ENCODE results near the gene SLC8A3.

Gene SLC8A3

DNA sequence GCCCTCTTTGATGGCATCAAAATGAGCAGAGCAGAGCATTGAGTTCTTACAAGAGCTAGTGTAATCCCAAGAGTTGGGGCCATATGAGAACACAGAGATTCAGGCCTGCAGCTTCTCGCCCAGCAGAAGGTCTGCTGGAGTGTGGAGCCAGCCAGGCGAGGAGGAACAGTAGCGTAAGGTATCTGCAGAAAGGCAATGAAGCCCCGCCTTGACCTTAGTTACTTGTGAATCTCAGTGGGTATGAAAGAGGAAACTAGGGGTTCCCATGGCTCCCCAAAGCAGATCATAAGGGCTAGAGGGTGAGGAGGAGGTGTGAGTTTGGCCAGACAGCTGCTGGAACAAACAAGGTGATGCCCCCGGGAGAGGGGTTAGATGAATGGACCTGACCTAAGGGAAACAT, 49.4 kb downstream of the SLC8A3 start:
- WGBS (ENCODE audit: extremely low coverage, insufficient coverage, insufficient read length), result no CpG with 5 or more reads among the region's 5 CpGs
- Histone ChIP-seq H2BK5ac (ENCODE audit: low read depth, low read length, poor library complexity) (no peak overlapping the region), H2AFZ (ENCODE audit: insufficient read depth, low read length, poor library complexity) (no peak overlapping the region), H3K14ac (ENCODE audit: low read length) (no peak overlapping the region), H3K4me1 (ENCODE audit: control insufficient read depth in 1 of 2, insufficient read depth in 2 of 2, low read length in 2 of 2) (no peaks in the 10 kb centered on the region), H4K91ac (ENCODE audit: low read depth, low read length) (no peak overlapping the region), H3K9me3 (ENCODE audit: insufficient read depth, low read depth, low read length) (no peaks in the 10 kb centered on the region), H3K4me2 (ENCODE audit: low read length) (no peak overlapping the region), H3K23ac (ENCODE audit: low read length) (no peak overlapping the region), H3K79me1 (ENCODE audit: low read length) (no peaks in the 10 kb centered on the region), H3K27ac (ENCODE audit: low read depth, low read length) (no peak overlapping the region), H3K4ac (ENCODE audit: low read depth, low read length) (no peak overlapping the region), H2BK120ac (ENCODE audit: insufficient read depth, low read length, poor library complexity) (no peak overlapping the region), H2AK5ac (ENCODE audit: low read length) (no peak overlapping the region), H3K4me3 (ENCODE audit: low read depth, low read length) (no peak overlapping the region), H4K8ac (ENCODE audit: low read depth, low read length) (no peak overlapping the region), H3K79me2 (ENCODE audit: control insufficient read depth, insufficient read depth, low read length, poor library complexity) (no peaks in the 10 kb centered on the region), H3K36me3 (ENCODE audit: control insufficient read depth in 1 of 2, insufficient read depth in 2 of 2, low read length in 2 of 2) (no peaks in the 10 kb centered on the region), H3K9ac (ENCODE audit: low read length) (no peak overlapping the region), H3K27me3 (ENCODE audit: insufficient read depth, low read length) (no peaks in the 10 kb centered on the region), H4K12ac (ENCODE audit: low read depth, low read length) (no peak overlapping the region), H3K18ac (ENCODE audit: low read length) (no peak overlapping the region), H2BK12ac (ENCODE audit: low read length) (no peak overlapping the region)
- DNase-seq, result no peak

DNA sequence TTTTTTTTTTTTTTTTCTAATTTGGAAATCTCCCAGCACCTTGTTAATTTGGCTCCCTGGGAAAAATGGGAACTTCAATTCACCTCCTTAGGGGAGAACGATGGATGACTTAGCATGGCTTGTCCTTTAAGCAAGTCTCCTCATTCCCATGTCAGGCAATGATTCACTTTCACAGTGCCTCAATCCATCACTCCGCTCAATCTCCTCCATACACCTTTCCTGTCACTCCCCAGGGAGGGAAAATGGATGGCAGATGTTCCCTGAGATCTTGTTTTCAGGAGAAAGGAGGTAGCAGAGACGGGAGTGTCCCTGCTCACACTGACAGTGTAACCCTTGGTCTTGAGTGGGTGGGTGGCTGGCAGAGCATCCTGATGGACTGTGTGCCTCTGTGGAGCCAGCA, 51.0 kb downstream of the SLC8A3 start:
- Histone ChIP-seq H3K9me3 (ENCODE audit: insufficient read depth, low read depth, low read length) (no peaks in the 10 kb centered on the region), H2BK5ac (ENCODE audit: low read depth, low read length, poor library complexity) (no peak overlapping the region), H2AFZ (ENCODE audit: insufficient read depth, low read length, poor library complexity) (no peak overlapping the region), H3K79me2 (ENCODE audit: control insufficient read depth, insufficient read depth, low read length, poor library complexity) (no peaks in the 10 kb centered on the region), H2BK120ac (ENCODE audit: insufficient read depth, low read length, poor library complexity) (no peak overlapping the region), H3K4ac (ENCODE audit: low read depth, low read length) (no peak overlapping the region), H3K4me2 (ENCODE audit: low read length) (no peak overlapping the region), H3K14ac (ENCODE audit: low read length) (no peak overlapping the region), H3K79me1 (ENCODE audit: low read length) (no peaks in the 10 kb centered on the region), H4K91ac (ENCODE audit: low read depth, low read length) (no peak overlapping the region), H3K27me3 (ENCODE audit: insufficient read depth, low read length) (no peaks in the 10 kb centered on the region), H4K8ac (ENCODE audit: low read depth, low read length) (no peak overlapping the region), H3K4me1 (ENCODE audit: control insufficient read depth in 1 of 2, insufficient read depth in 2 of 2, low read length in 2 of 2) (no peaks in the 10 kb centered on the region), H3K9ac (ENCODE audit: low read length) (no peak overlapping the region), H3K27ac (ENCODE audit: low read depth, low read length) (no peak overlapping the region), H4K12ac (ENCODE audit: low read depth, low read length) (no peak overlapping the region), H3K18ac (ENCODE audit: low read length) (no peak overlapping the region), H2BK12ac (ENCODE audit: low read length) (no peak overlapping the region), H3K36me3 (ENCODE audit: control insufficient read depth in 1 of 2, insufficient read depth in 2 of 2, low read length in 2 of 2) (no peaks in the 10 kb centered on the region), H3K4me3 (ENCODE audit: low read depth, low read length) (no peak overlapping the region), H2AK5ac (ENCODE audit: low read length) (no peak overlapping the region), H3K23ac (ENCODE audit: low read length) (no peak overlapping the region)
- no CpG with 5 or more reads among the region's 3 CpGs for WGBS (ENCODE audit: extremely low coverage, insufficient coverage, insufficient read length)
- DNase-seq, result no peak

- no peaks in the 10 kb centered on the region for H3K36me3 ChIP-seq (ENCODE audit: control insufficient read depth in 1 of 2, insufficient read depth in 2 of 2, low read length in 2 of 2)
- H4K12ac ChIP-seq (ENCODE audit: low read depth, low read length), result no peak overlapping the region
- H3K79me1 ChIP-seq (ENCODE audit: low read length), result no peaks in the 10 kb centered on the region
- H3K9ac ChIP-seq (ENCODE audit: low read length), result no peak overlapping the region
- no peaks in the 10 kb centered on the region for H3K27me3 ChIP-seq (ENCODE audit: insufficient read depth, low read length)
- H3K18ac ChIP-seq (ENCODE audit: low read length), result no peak overlapping the region
- H2AK5ac ChIP-seq (ENCODE audit: low read length), result no peak overlapping the region
- H3K4me2 ChIP-seq (ENCODE audit: low read length), result no peak overlapping the region
- H3K4ac ChIP-seq (ENCODE audit: low read depth, low read length), result no peak overlapping the region
- H3K4me1 ChIP-seq (ENCODE audit: control insufficient read depth in 1 of 2, insufficient read depth in 2 of 2, low read length in 2 of 2), result no peaks in the 10 kb centered on the region
- H4K8ac ChIP-seq (ENCODE audit: low read depth, low read length), result no peak overlapping the region
- H3K14ac ChIP-seq (ENCODE audit: low read length), result no peak overlapping the region
- WGBS (ENCODE audit: extremely low coverage, insufficient coverage, insufficient read length), result no CpG with 5 or more reads among the region's 2 CpGs
- no peak overlapping the region for H3K27ac ChIP-seq (ENCODE audit: low read depth, low read length)
- no peak overlapping the region for H4K91ac ChIP-seq (ENCODE audit: low read depth, low read length)
- no peak overlapping the region for H2BK12ac ChIP-seq (ENCODE audit: low read length)
- no peak for DNase-seq
- no peaks in the 10 kb centered on the region for H3K9me3 ChIP-seq (ENCODE audit: insufficient read depth, low read depth, low read length)
- no peak overlapping the region for H3K4me3 ChIP-seq (ENCODE audit: low read depth, low read length)
- no peak overlapping the region for H2AFZ ChIP-seq (ENCODE audit: insufficient read depth, low read length, poor library complexity)
- no peak overlapping the region for H2BK5ac ChIP-seq (ENCODE audit: low read depth, low read length, poor library complexity)
- no peaks in the 10 kb centered on the region for H3K79me2 ChIP-seq (ENCODE audit: control insufficient read depth, insufficient read depth, low read length, poor library complexity)
- H2BK120ac ChIP-seq (ENCODE audit: insufficient read depth, low read length, poor library complexity), result no peak overlapping the region
- no peak overlapping the region for H3K23ac ChIP-seq (ENCODE audit: low read length)
Observed at GRCh38 chr14:70133461-70133860, 55.3 kb downstream of the SLC8A3 start.

DNA sequence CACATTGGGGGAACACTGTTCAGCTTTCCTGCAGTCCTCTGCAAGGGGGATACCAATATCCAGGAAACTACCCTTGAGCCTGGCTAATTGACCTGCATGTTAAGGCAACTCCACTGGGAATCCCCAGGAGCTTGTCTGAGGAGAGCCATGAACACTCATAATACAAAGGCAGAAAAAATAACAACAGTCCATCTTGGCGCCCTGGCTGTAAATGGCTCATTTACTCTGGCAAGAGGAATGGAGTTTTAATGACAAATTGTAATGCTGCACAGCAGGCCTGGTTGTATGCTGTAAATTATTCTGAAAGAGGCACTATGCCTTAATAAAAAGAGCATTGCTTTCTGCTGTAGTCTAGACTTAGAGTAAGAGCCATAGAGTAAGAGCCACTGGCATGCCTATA, 58.3 kb downstream of the SLC8A3 start:
- H3K4me1 ChIP-seq (ENCODE audit: control insufficient read depth in 1 of 2, insufficient read depth in 2 of 2, low read length in 2 of 2), result no peaks in the 10 kb centered on the region
- no peak overlapping the region for H2BK5ac ChIP-seq (ENCODE audit: low read depth, low read length, poor library complexity)
- no peak overlapping the region for H3K18ac ChIP-seq (ENCODE audit: low read length)
- no peak overlapping the region for H3K4ac ChIP-seq (ENCODE audit: low read depth, low read length)
- no peaks in the 10 kb centered on the region for H3K9me3 ChIP-seq (ENCODE audit: insufficient read depth, low read depth, low read length)
- no peak for DNase-seq
- H3K23ac ChIP-seq (ENCODE audit: low read length), result no peak overlapping the region
- no peak overlapping the region for H2BK120ac ChIP-seq (ENCODE audit: insufficient read depth, low read length, poor library complexity)
- H4K8ac ChIP-seq (ENCODE audit: low read depth, low read length), result no peak overlapping the region
- H3K4me2 ChIP-seq (ENCODE audit: low read length), result no peak overlapping the region
- no peak overlapping the region for H3K9ac ChIP-seq (ENCODE audit: low read length)
- H4K12ac ChIP-seq (ENCODE audit: low read depth, low read length), result no peak overlapping the region
- H3K27ac ChIP-seq (ENCODE audit: low read depth, low read length), result no peak overlapping the region
- no peaks in the 10 kb centered on the region for H3K27me3 ChIP-seq (ENCODE audit: insufficient read depth, low read length)
- no peak overlapping the region for H2BK12ac ChIP-seq (ENCODE audit: low read length)
- no peaks in the 10 kb centered on the region for H3K79me2 ChIP-seq (ENCODE audit: control insufficient read depth, insufficient read depth, low read length, poor library complexity)
- H3K14ac ChIP-seq (ENCODE audit: low read length), result no peak overlapping the region
- no peak overlapping the region for H2AFZ ChIP-seq (ENCODE audit: insufficient read depth, low read length, poor library complexity)
- H3K79me1 ChIP-seq (ENCODE audit: low read length), result no peaks in the 10 kb centered on the region
- H3K36me3 ChIP-seq (ENCODE audit: control insufficient read depth in 1 of 2, insufficient read depth in 2 of 2, low read length in 2 of 2), result no peaks in the 10 kb centered on the region
- no peak overlapping the region for H3K4me3 ChIP-seq (ENCODE audit: low read depth, low read length)
- H2AK5ac ChIP-seq (ENCODE audit: low read length), result no peak overlapping the region
- no CpG with 5 or more reads among the region's 1 CpG for WGBS (ENCODE audit: extremely low coverage, insufficient coverage, insufficient read length)
- no peak overlapping the region for H4K91ac ChIP-seq (ENCODE audit: low read depth, low read length)
